GM21737 (cell line): Measurements from ENCODE around the gene CBLB.

Experiments
- ATAC-seq: cut with Tn5 transposase; IDR thresholded peaks from one replicate; pipeline ENCODE4 v1.9.1; 2021; ENCODE audit warnings: mild to moderate bottlenecking, moderate library complexity; ENCODE audit not compliant: unreplicated experiment

The CBLB gene

GRCh38 chr3:105868742-105869530 is at the start of gene CBLB:
TSS of gene CBLB (minus strand) at chr3:105869012. CDS start at chr3:105867577, 1,435 bp downstream.
- ATAC-seq, result peak; percentile 85

GRCh38 chr3:105916767-105917166 is 48.0 kb upstream of the CBLB start:
- no peak for ATAC-seq

- no peak for ATAC-seq
Measured at GRCh38 chr3:105915524-105915923, 46.7 kb upstream of the CBLB start.

DNA sequence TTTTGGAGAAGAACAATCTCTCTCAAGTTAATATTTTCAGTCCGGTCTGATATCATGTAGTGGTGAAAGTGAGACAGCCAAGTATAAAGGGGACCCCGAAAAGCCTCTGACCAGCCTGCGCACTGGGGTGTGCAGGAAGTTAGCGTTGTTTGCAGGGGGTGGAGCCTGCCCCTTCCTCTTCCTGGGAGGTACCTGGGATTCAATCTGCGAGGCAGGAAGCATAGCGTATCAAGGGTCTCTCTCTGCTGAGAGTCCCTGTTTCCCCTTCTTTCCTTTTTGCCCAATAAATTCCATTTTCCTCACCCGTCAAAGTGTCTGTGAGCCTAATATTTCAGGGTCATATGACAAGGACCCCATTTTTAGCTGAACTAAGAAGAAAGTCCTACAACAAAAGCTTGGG is 44.8 kb upstream of the CBLB start:
- ATAC-seq, result no peak

GRCh38 chr3:105912891-105913290 is 44.1 kb upstream of the CBLB start:
- ATAC-seq, result no peak

GRCh38 chr3:105911496-105911895 is 42.7 kb upstream of the CBLB start:
- ATAC-seq, result no peak

DNA sequence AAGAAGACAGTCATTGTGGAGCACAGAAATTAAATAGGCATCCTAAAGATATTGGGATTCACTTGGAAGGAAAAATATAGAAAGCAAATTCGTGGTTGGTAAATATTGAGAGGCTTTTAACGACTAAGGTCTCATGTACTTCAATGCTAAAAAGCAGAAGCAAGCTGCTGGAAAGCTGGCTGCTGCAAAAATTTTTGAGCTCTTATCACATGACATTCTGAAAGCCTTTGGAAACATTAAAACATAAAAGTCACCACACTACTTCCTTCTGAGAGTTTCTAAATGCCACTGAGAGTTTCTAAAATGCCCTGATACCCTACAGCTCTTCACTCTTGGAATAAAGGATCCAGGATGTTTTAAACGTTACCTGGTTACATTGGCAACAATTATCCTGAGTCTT is 39.0 kb upstream of the CBLB start:
- ATAC-seq, result no peak

DNA sequence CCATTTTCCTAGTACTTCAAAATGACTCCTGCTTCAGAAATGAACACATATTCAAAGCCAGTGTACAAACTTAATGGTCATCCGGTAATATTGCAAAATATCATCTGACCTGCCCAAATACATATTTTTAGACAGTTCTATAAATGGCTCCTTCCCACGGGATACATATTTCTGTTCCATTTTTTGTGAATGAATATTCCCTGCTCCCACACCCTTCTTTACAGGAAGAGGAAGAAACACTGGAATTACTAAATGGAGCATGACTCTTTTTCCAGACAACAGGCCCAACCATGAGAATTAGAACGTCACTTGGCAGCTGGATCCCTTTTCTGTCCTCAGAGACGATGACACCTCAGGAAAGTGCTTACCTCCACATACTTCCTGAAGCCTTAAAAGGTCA is 38.0 kb upstream of the CBLB start:
- ATAC-seq, result no peak

DNA sequence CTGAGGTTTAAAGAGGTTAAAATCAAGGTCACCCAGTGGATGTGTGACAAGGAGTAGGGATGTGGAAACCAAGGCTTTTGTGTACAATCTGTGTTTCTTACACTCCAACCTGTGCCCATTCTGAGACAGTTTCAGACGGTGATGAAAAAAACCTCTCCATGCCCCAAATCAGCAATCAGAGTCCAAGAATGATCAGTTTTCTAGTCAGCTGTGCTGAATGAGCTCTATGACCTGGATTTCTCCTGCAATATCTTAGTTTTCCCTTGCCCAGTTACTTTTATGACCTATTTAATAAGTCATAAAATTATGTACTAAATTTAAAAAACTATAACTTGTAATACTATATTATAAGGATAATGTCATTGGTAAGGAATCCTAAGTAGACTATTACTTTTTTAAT is 37.5 kb upstream of the CBLB start:
- no peak for ATAC-seq

DNA sequence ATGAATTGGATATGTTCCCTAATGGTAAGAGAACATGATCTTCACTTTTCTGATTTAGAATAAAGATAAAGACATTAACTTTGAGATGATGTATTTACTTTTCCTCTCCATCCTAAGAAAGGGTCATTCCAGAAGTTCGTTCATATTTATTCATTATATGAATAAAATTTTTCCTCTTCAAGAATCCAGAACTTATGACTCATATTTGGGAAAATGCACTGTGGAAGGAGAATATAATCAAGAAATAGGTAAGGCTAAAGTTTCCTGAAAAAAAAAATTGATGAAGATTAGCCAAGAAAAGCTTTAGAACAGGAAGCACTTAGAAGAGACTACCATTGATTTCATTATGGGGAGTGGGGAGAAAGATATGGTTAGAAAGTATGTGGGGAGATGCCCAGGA is 36.5 kb upstream of the CBLB start:
- ATAC-seq, result no peak

- ATAC-seq, result no peak
Measured at GRCh38 chr3:105904678-105905284, 36.0 kb upstream of the CBLB start.

GRCh38 chr3:105904251-105904650 is 35.4 kb upstream of the CBLB start:
- ATAC-seq, result no peak

GRCh38 chr3:105899516-105899915 is 30.7 kb upstream of the CBLB start:
- no peak for ATAC-seq

DNA sequence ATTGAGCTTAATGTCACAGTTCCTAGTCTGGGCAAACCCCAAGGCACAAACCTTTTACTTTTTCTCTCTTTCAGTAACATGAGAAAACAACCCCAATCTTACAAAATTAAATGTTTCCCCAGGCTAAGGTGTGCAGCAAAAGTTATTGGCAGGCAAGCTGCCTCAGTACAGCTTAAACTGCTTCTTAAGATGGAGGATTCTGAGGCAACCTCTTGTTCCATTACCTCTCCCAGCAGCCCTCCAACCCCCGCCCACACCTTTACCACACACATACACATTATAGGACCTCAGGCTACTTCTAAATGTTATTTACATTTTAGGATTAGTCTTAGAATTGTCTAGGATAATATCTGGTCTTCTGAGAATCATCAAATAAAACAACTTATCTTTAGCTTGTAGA is 22.3 kb upstream of the CBLB start:
- no peak for ATAC-seq

DNA sequence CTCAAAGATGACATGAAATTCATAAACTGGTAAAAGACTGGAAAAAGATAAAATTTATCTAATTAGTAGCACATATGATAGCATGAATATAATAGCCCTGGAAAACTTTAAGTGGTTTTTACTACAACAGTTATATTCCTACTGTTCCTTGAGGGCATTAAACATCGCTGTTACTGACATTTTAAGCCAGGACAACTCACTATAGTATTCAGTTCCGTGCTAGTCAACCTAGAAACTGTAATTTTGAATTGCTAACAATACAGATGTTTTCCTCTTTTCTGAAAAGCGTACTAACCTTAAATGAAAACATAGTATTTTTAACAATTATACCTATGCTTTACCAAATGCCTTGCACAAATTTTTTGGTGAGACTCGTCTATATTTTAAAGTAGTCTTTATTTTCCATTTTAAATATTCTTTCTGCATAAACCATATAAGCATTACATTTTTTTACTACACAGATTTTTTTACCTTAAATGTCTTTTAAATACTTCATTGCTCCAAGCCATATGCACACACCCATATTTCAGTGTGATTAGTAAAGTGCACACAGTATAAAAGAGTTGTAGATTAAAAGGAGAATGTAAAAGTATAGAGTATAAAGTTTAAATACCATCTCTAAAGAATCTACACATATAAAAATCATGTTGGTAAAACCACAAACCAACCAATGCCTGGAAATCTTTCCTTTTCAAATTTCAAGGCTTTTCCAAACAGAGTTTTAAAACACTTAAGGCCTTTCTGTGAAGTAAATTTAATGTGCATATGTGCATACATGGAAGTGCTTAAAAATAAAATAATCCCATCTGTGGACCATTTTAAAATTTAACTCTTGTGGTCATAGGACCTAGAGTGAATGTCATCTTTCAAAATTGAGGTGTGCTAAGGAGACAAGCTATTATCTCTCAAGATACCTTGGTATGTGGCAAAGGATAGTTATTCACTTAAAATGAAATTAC is 20.1 kb upstream of the CBLB start:
- no peak for ATAC-seq

DNA sequence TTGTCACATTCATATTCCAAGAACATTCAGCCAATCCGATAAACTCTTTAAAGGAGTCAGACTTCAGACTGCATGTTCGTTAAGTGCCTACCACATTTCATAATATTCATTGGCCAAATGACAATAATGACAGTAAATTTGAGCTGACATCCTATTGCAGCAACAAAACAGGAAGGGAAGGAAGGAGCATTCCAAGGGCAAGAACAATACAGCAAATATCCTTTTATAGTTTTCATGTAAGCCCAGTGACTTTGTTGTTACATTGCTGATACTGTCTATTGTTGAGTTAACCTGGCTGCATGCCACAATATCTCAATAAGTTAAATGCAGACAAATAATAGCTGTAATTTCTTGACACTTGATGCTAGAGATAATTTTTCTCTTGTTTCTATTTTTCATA is 16.4 kb upstream of the CBLB start:
- ATAC-seq, result no peak

GRCh38 chr3:105883798-105884377 is 15.1 kb upstream of the CBLB start:
- no peak for ATAC-seq

- ATAC-seq, result no peak
Measured at GRCh38 chr3:105880681-105881290, 12.0 kb upstream of the CBLB start.

GRCh38 chr3:105878061-105878460 is 9.2 kb upstream of the CBLB start:
- ATAC-seq, result no peak

DNA sequence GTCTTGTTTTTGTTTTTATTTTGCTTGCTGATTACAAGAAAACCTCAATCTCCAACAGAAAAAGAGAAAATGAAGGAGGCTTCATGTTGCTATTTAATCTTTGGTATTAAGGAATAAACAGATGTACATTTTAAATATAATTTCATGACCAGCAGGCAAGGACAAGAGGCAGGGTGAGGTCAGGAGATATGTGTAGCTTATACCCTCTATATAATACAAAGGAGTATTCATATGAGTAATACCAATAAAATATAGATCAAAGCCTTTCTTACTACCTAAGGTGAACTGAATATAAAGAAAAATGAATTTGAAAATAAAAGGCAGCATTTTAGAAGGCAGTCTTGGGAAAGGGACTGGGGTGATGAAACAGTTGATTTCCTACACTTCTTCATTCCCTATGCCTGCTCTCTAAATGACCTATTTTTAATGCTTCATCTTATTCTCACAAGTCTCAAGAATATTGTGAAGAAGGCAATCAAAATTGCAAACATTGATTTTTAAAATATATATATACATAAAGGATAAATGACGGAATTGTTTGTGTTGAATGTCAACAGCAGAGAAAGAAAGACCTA is 8.6 kb upstream of the CBLB start:
- no peak for ATAC-seq
